Measurements from ENCODE around the gene STOM. TPM values are rescaled to one million over a fixed set of nuclear protein-coding genes. Genes with fewer than 3 reads are reported as not detected.

STOM gene
- total RNA-seq, 2 donors from 2014 or later = 77.9 to 115 TPM

- Mint-ChIP-seq H3K36me3 (ENCODE audit: low read depth) (peaks cover 2% of the 10 kb centered on the region), H3K4me3 (peak overlapping the region; percentile 45), H3K27ac (no peak overlapping the region), H3K27me3 (no peaks in the 10 kb centered on the region), H3K4me1 (peaks cover 33% of the 10 kb centered on the region)
- DNase-seq (no peak), ATAC-seq (no peak)
- no peaks in the 10 kb centered on the region for H3K9me3 ChIP-seq (ENCODE audit: control insufficient read depth, low read length, poor library complexity, severe bottlenecking)
These were observed 3.3 kb downstream of the STOM start for GRCh38 chr9:121366611-121367192.

- no peak for ATAC-seq
- no peaks in the 10 kb centered on the region for H3K27me3 Mint-ChIP-seq
- H3K36me3 Mint-ChIP-seq (ENCODE audit: low read depth) = peaks cover 2% of the 10 kb centered on the region
- H3K4me1 Mint-ChIP-seq = peaks cover 33% of the 10 kb centered on the region
- no peaks in the 10 kb centered on the region for H3K9me3 ChIP-seq (ENCODE audit: control insufficient read depth, low read length, poor library complexity, severe bottlenecking)
- no peak for DNase-seq
- H3K27ac Mint-ChIP-seq = peak overlapping the region; percentile 67
- H3K4me3 Mint-ChIP-seq = no peak overlapping the region
These were observed 4.5 kb downstream of the STOM start for GRCh38 chr9:121365564-121365963.

GRCh38 chr9:121364886-121365285 lies 5.2 kb downstream of the STOM start:
- peak overlapping the region; percentile 67 for H3K27ac Mint-ChIP-seq

GRCh38 chr9:121364077-121364476 lies 6.0 kb downstream of the STOM start:
- Mint-ChIP-seq H3K4me3 (no peak overlapping the region), H3K36me3 (ENCODE audit: low read depth) (peaks cover 2% of the 10 kb centered on the region), H3K27me3 (no peaks in the 10 kb centered on the region), H3K27ac (peak overlapping the region; percentile 81), H3K4me1 (peaks cover 32% of the 10 kb centered on the region)
- DNase-seq (no peak), ATAC-seq (no peak)
- no peaks in the 10 kb centered on the region for H3K9me3 ChIP-seq (ENCODE audit: control insufficient read depth, low read length, poor library complexity, severe bottlenecking)

More at GRCh38 chr9:121364886-121365285, 5.2 kb downstream of the STOM start:
- no peaks in the 10 kb centered on the region for H3K9me3 ChIP-seq (ENCODE audit: control insufficient read depth, low read length, poor library complexity, severe bottlenecking)
- no peak for DNase-seq
- peaks cover 2% of the 10 kb centered on the region for H3K36me3 Mint-ChIP-seq (ENCODE audit: low read depth)
- no peaks in the 10 kb centered on the region for H3K27me3 Mint-ChIP-seq
- no peak for ATAC-seq
- no peak overlapping the region for H3K4me3 Mint-ChIP-seq
- peaks cover 30% of the 10 kb centered on the region for H3K4me1 Mint-ChIP-seq

- Mint-ChIP-seq H3K4me3 (no peak overlapping the region), H3K27ac (peak overlapping the region; percentile 81), H3K36me3 (ENCODE audit: low read depth) (peaks cover 2% of the 10 kb centered on the region), H3K4me1 (peaks cover 34% of the 10 kb centered on the region), H3K27me3 (no peaks in the 10 kb centered on the region)
- DNase-seq = no peak
- H3K9me3 ChIP-seq (ENCODE audit: control insufficient read depth, low read length, poor library complexity, severe bottlenecking) = no peaks in the 10 kb centered on the region
- no peak for ATAC-seq
These were observed 6.5 kb downstream of the STOM start for GRCh38 chr9:121363622-121363961.

- H3K9me3 ChIP-seq (ENCODE audit: control insufficient read depth, low read length, poor library complexity, severe bottlenecking) = no peaks in the 10 kb centered on the region
- no peak for DNase-seq
- ATAC-seq = no peak
- H3K27ac Mint-ChIP-seq = peak overlapping the region; percentile 81
- H3K4me3 Mint-ChIP-seq = no peak overlapping the region
- no peaks in the 10 kb centered on the region for H3K27me3 Mint-ChIP-seq
- peaks cover 31% of the 10 kb centered on the region for H3K4me1 Mint-ChIP-seq
- peaks cover 2% of the 10 kb centered on the region for H3K36me3 Mint-ChIP-seq (ENCODE audit: low read depth)
These were observed 7.0 kb downstream of the STOM start for GRCh38 chr9:121362813-121363621.

GRCh38 chr9:121360601-121361374 lies 9.3 kb downstream of the STOM start:
- H3K27ac Mint-ChIP-seq = peak overlapping the region; percentile 88
- H3K9me3 ChIP-seq (ENCODE audit: control insufficient read depth, low read length, poor library complexity, severe bottlenecking) = no peaks in the 10 kb centered on the region
- ATAC-seq (no peak), DNase-seq (no peak)
- peaks cover 37% of the 10 kb centered on the region for H3K4me1 Mint-ChIP-seq
- no peak overlapping the region for H3K4me3 Mint-ChIP-seq
- H3K36me3 Mint-ChIP-seq (ENCODE audit: low read depth) = peaks cover 2% of the 10 kb centered on the region
- no peaks in the 10 kb centered on the region for H3K27me3 Mint-ChIP-seq

GRCh38 chr9:121359351-121360294 lies 10.4 kb downstream of the STOM start:
- no peaks in the 10 kb centered on the region for H3K27me3 Mint-ChIP-seq
- H3K4me3 Mint-ChIP-seq = no peak overlapping the region
- H3K36me3 Mint-ChIP-seq (ENCODE audit: low read depth) = no peaks in the 10 kb centered on the region
- no peaks in the 10 kb centered on the region for H3K9me3 ChIP-seq (ENCODE audit: control insufficient read depth, low read length, poor library complexity, severe bottlenecking)
- peak overlapping the region; percentile 88 for H3K27ac Mint-ChIP-seq
- ATAC-seq = peak; percentile 20
- peaks cover 30% of the 10 kb centered on the region for H3K4me1 Mint-ChIP-seq
- DNase-seq = no peak

- Mint-ChIP-seq H3K4me3 (peak overlapping the region; percentile 81), H3K36me3 (ENCODE audit: low read depth) (peaks cover 1% of the 10 kb centered on the region), H3K27ac (peak overlapping the region; percentile 88), H3K4me1 (peaks cover 35% of the 10 kb centered on the region), H3K27me3 (no peaks in the 10 kb centered on the region)
- no peak for DNase-seq
- H3K9me3 ChIP-seq (ENCODE audit: control insufficient read depth, low read length, poor library complexity, severe bottlenecking) = no peaks in the 10 kb centered on the region
- ATAC-seq = peak; percentile 53
These were observed 11.3 kb downstream of the STOM start for GRCh38 chr9:121358751-121359150.

GRCh38 chr9:121357011-121357410 lies 13.0 kb downstream of the STOM start:
- peaks cover 6% of the 10 kb centered on the region for H3K36me3 Mint-ChIP-seq (ENCODE audit: low read depth)
- no peak for DNase-seq
- H3K4me1 Mint-ChIP-seq = peaks cover 39% of the 10 kb centered on the region
- peak overlapping the region; percentile 45 for H3K4me3 Mint-ChIP-seq
- H3K9me3 ChIP-seq (ENCODE audit: control insufficient read depth, low read length, poor library complexity, severe bottlenecking) = no peaks in the 10 kb centered on the region
- H3K27me3 Mint-ChIP-seq = no peaks in the 10 kb centered on the region
- peak overlapping the region; percentile 94 for H3K27ac Mint-ChIP-seq
- no peak for ATAC-seq

- peak overlapping the region; percentile 86 for H3K27ac Mint-ChIP-seq
- peaks cover 6% of the 10 kb centered on the region for H3K36me3 Mint-ChIP-seq (ENCODE audit: low read depth)
- H3K4me3 Mint-ChIP-seq = no peak overlapping the region
- no peak for ATAC-seq
- no peak for DNase-seq
- no peaks in the 10 kb centered on the region for H3K9me3 ChIP-seq (ENCODE audit: control insufficient read depth, low read length, poor library complexity, severe bottlenecking)
- H3K4me1 Mint-ChIP-seq = peaks cover 42% of the 10 kb centered on the region
- no peaks in the 10 kb centered on the region for H3K27me3 Mint-ChIP-seq
These were observed 15.3 kb downstream of the STOM start for GRCh38 chr9:121354762-121355161.

GRCh38 chr9:121354141-121354540 lies 15.9 kb downstream of the STOM start:
- DNase-seq = no peak
- Mint-ChIP-seq H3K27me3 (no peaks in the 10 kb centered on the region), H3K4me3 (peak overlapping the region; percentile 88), H3K27ac (peak overlapping the region; percentile 86), H3K36me3 (ENCODE audit: low read depth) (peaks cover 9% of the 10 kb centered on the region), H3K4me1 (peaks cover 40% of the 10 kb centered on the region)
- H3K9me3 ChIP-seq (ENCODE audit: control insufficient read depth, low read length, poor library complexity, severe bottlenecking) = no peaks in the 10 kb centered on the region
- peak; percentile 29 for ATAC-seq
